AG09309 (cell line): Measurements from ENCODE around the gene TPPP.

Source experiments
- DNase-seq: peaks from one replicate; pipeline ENCODE4 v3.0.0-alpha.2; 2010; ENCODE audit warnings: low read depth
- H3K4me3 ChIP-seq: 2 replicates; pipeline ENCODE4 v1.5.1; 2011; ENCODE audit warnings: mild to moderate bottlenecking, low read depth, low read length, moderate library complexity; ENCODE audit not compliant: control insufficient read depth
- CTCF ChIP-seq: IDR thresholded peaks from 2 replicates; pipeline ENCODE4 v1.5.1; 2011; ENCODE audit warnings: mild to moderate bottlenecking, low read depth, low read length, inconsistent platforms; ENCODE audit not compliant: insufficient read depth, control insufficient read depth; ENCODE audit errors: missing control alignments

Gene TPPP

DNA sequence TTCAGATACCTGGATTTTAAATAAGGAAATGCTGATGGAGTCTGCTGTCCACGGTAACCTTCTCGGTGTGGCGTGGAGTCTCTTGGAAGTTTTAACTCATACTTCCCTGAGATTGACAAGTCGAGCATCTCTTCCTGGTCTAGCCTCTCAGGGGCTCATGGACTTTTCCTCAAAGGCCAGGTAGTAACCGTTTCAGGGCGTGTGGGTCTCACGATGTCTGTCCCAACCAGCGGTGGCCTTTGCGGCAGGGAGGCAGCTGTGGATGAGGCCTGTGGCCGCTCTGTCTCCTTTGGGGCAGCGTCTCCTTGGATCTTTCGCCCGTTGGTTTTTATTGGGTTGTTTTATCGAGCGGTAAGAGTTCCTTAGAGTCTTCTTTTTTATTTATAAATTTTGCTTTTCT is 48.2 kb downstream of the TPPP start:
- no peak overlapping the region for H3K4me3 ChIP-seq
- no peak for DNase-seq
- TF ChIP-seq CTCF, result no peak

GRCh38 chr5:644509-644908 is 48.6 kb downstream of the TPPP start:
- no peak for TF ChIP-seq CTCF
- DNase-seq, result no peak
- no peak overlapping the region for H3K4me3 ChIP-seq

GRCh38 chr5:643811-644271 is 49.3 kb downstream of the TPPP start:
- no peak for TF ChIP-seq CTCF
- DNase-seq, result no peak
- no peak overlapping the region for H3K4me3 ChIP-seq

DNA sequence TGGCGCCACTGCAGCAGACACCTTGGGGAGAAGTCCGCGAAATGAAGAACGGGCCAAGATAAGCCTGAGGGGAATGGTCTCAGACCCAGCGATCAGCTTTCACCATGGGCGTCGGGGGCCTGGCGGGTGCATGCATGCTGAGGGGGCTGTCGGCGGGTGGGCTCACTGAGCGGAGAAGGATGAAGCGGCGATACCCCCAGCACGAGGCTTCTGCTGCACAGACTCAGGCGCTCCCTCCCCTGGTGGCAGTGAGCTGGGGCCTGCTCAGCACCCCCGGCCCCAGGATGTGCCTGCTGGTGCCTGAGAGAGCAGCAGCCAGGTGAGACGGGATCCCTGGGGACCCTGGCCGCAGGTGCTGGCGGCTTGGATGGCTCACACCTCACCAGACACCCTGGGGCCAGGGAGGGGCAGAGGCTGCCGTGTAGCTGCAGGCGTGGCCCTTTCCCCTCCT is 49.8 kb downstream of the TPPP start:
- H3K4me3 ChIP-seq, result no peak overlapping the region
- no peak for TF ChIP-seq CTCF
- no peak for DNase-seq

DNA sequence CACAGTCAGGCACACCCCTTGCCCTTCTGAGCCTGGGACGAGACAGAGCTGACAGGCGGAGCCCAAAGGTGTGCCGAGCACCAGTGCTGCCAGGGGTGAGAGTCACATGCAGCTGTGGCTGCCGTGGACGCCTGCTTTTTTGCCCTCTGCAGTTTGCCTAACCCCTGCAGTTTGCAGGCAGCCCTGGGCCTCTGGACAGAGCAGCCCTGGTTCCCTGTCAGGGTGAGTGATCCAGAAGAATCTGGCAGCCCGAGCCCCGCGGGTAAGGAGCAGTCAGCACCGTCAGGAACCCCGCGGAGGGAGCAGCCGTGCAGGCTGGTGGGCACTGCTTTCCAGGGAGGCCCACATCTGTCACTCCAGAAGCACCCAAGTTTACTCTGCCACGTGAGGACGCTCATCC is 50.7 kb downstream of the TPPP start:
- H3K4me3 ChIP-seq, result no peak overlapping the region
- no peak for TF ChIP-seq CTCF
- no peak for DNase-seq

GRCh38 chr5:641331-641765 is 51.8 kb downstream of the TPPP start:
- no peak for DNase-seq
- H3K4me3 ChIP-seq, result no peak overlapping the region
- no peak for TF ChIP-seq CTCF
